Testis (tissue), 3 donors: ENCODE data around the gene DNAH10. TPM values are rescaled to one million over a fixed set of nuclear protein-coding genes. Genes with fewer than 3 reads are reported as not detected.

Experiments used
- DNase-seq: peaks from one replicate; pipeline ENCODE4 v3.0.0-alpha.2; 2019
- H3K27ac ChIP-seq, 2 donors: fragments of 200-600 bp; sonication (generic); one replicate each; pipeline ENCODE4 v1.5.1; 2019
- H3K27me3 ChIP-seq: fragments of 200-600 bp; sonication (generic); one replicate; pipeline ENCODE4 v1.5.1; 2019
- H3K36me3 ChIP-seq: fragments of 200-600 bp; sonication (generic); one replicate; pipeline ENCODE4 v1.5.1; 2017; ENCODE audit warnings: low read depth; ENCODE audit errors: missing control alignments
- H3K4me1 ChIP-seq: fragments of 200-600 bp; sonication (generic); one replicate; pipeline ENCODE4 v1.5.1; 2019
- H3K4me3 ChIP-seq, 2 donors: fragments of 200-600 bp; sonication (generic); one replicate each; pipeline ENCODE4 v1.5.1; 2017 to 2019
- H3K9me3 ChIP-seq: fragments of 200-600 bp; sonication (generic); one replicate; pipeline ENCODE4 v1.5.1; 2017
- CTCF ChIP-seq, 3 experiments: fragments of 450-650 bp in 2 of 3; fragments of 200-600 bp in 1 of 3; sonication (generic) in 1 of 3; IDR thresholded peaks; one replicate each; pipeline ENCODE4 v1.5.1; 2016 to 2019; ENCODE audit warnings: antibody characterized with exemption in 3 of 3, mild to moderate bottlenecking in 2 of 3, moderate library complexity in 1 of 3
- POLR2A ChIP-seq: fragments of 450-650 bp; IDR thresholded peaks from one replicate; pipeline ENCODE4 v1.6.1; 2017; ENCODE audit warnings: antibody characterized with exemption, mild to moderate bottlenecking, moderate library complexity
- WGBS, 2 donors: methylation state at CpG; one replicate each; pipeline ENCODE4 v1.1.5; 2018; 5-methylcytosine and 5-hydroxymethylcytosine counted together
- intact Hi-C: fragments of 100-400 bp; cut with DNase I; formaldehyde crosslinking; loops from one replicate; pipeline ENCODE4 v1.15.1; 2023; ENCODE audit warnings: low total_unique reads
- polyA plus RNA-seq: library from polyadenylated mRNA; stranded (reverse); fragments of 350-450 nt; fragmentation: Illumina TruSeq; extraction: RNeasy Lipid Tissue Mini Kit (QIAGEN cat#74804); gene quantifications from one replicate; pipeline ENCODE4 v1.2.3, GENCODE V29; 2014; ENCODE audit warnings: low read depth, low replicate concordance; ENCODE audit not compliant: insufficient read depth
- total RNA-seq, 2 donors: library from RNA; depleted of rRNA; stranded (reverse); fragments of >200 nt; gene quantifications; one replicate each; pipeline ENCODE4 v1.2.3, GENCODE V29; 2016

Gene DNAH10
- total and polyA plus RNA-seq, 3 donors from 2014 or later: 15.4 to 29.3 (median 24.3) TPM

- WGBS, 2 donors: 96 to 98% methylated on average over 6 to 9 of the region's 9 CpGs
- Histone ChIP-seq H3K9me3 (no peaks in the 10 kb centered on the region), H3K27me3 (no peaks in the 10 kb centered on the region), H3K36me3 (no peaks in the 10 kb centered on the region), H3K4me3 (no peak overlapping the region), H3K27ac (no peak overlapping the region), H3K4me1 (no peaks in the 10 kb centered on the region)
- no peak for DNase-seq
- intact Hi-C loops: no loop called here
- TF ChIP-seq POLR2A (no peak), CTCF (IDR thresholded peaks at IDR 0.05) (no peak)
Measured at GRCh38 chr12:123940627-123940966, 178.5 kb downstream of the DNAH10 start.

DNA sequence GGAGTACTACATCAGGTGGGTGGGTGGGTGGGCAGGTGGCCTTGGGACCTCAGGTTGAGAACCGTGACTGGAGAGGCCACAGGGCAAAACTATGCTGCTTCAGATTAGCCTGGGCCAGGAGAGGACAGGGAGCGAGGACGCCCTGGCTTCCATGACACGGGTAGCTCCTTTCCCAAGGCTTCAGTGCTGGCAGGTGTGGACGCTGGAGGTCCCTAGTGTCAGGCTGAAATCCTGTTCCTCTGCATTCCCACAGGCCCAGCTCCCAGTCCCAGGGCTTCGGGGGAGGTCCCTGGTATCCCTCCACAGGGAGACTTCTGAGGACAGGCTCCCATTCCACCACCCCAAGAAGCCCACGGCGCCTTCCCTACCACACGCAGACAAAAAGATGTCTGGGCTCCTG lies 178.9 kb downstream of the DNAH10 start:
- H3K27ac ChIP-seq: no peak overlapping the region
- H3K27me3 ChIP-seq: no peaks in the 10 kb centered on the region
- no peaks in the 10 kb centered on the region for H3K9me3 ChIP-seq
- intact Hi-C loops: no loop called here
- H3K4me3 ChIP-seq: no peak overlapping the region
- no peaks in the 10 kb centered on the region for H3K36me3 ChIP-seq
- H3K4me1 ChIP-seq: no peaks in the 10 kb centered on the region
- TF ChIP-seq POLR2A: no peak
- no peak for TF ChIP-seq CTCF (IDR thresholded peaks at IDR 0.05)
- 93 to 94% methylated on average over 3 to 9 of the region's 9 CpGs for WGBS, 2 donors
- no peak for DNase-seq

GRCh38 chr12:123941624-123942237 lies 179.6 kb downstream of the DNAH10 start:
- no peak for TF ChIP-seq CTCF (IDR thresholded peaks at IDR 0.05)
- TF ChIP-seq POLR2A: no peak
- Histone ChIP-seq H3K4me1 (no peaks in the 10 kb centered on the region), H3K36me3 (no peaks in the 10 kb centered on the region), H3K4me3 (no peak overlapping the region), H3K27ac (no peak overlapping the region), H3K27me3 (no peaks in the 10 kb centered on the region), H3K9me3 (no peaks in the 10 kb centered on the region)
- intact Hi-C loops: no loop called here
- DNase-seq: no peak
- WGBS, 2 donors: 83 to 92% methylated on average over 8 to 13 of the region's 13 CpGs

DNA sequence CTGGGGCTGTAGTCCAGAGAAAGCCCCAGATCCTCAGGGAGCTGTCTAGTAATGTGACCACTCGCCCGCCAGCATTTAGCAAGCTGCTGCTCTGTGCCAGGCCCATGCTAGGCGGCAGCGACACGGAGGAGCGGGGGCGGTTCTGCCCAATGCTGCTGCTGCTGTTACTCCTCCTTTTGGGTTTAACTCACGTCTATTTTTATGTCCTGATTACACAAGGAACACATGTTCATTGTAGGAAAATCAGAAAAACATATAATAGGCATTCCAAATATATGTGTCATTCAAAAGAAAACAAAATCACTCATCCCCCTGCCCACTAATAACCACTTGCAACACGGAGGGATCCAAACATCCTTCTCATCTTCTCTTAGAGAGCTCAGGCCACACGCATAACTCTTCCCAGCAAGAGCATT lies 180.1 kb downstream of the DNAH10 start:
- no peaks in the 10 kb centered on the region for H3K4me1 ChIP-seq

More for the DNA sequence above, 180.1 kb downstream of the DNAH10 start:
- 85 to 92% methylated on average over 10 of the region's 10 CpGs for WGBS, 2 donors
- Histone ChIP-seq H3K27me3 (no peaks in the 10 kb centered on the region), H3K4me3 (no peak overlapping the region), H3K9me3 (no peaks in the 10 kb centered on the region), H3K27ac (no peak overlapping the region), H3K36me3 (no peaks in the 10 kb centered on the region)
- TF ChIP-seq CTCF (IDR thresholded peaks at IDR 0.05): no peak
- no peak for TF ChIP-seq POLR2A
- no peak for DNase-seq
- intact Hi-C loops: no loop called here
